Subcutaneous abdominal adipose tissue (tissue), 5 donors: Measurements from ENCODE around the gene CCKAR.

Experiments
- H3K27ac ChIP-seq: one replicate; pipeline ENCODE4 v1.7.0; 2013; ENCODE audit warnings: low read depth, mild to moderate bottlenecking, inconsistent platforms, low read length, moderate library complexity
- H3K27me3 ChIP-seq, 5 donors: one replicate each; pipeline ENCODE4 v1.7.0; 2013; ENCODE audit warnings: low read length in 5 of 5, inconsistent platforms in 1 of 5; ENCODE audit not compliant: control insufficient read depth in 5 of 5, insufficient read depth in 4 of 5
- H3K36me3 ChIP-seq, 5 donors: one replicate each; pipeline ENCODE4 v1.7.0; 2013; ENCODE audit warnings: low read length in 5 of 5; ENCODE audit not compliant: control insufficient read depth in 5 of 5, insufficient read depth in 5 of 5
- H3K4me1 ChIP-seq, 5 donors: one replicate each; pipeline ENCODE4 v1.7.0; 2013; ENCODE audit warnings: low read length in 5 of 5, mild to moderate bottlenecking in 3 of 5, moderate library complexity in 1 of 5; ENCODE audit not compliant: control insufficient read depth in 5 of 5, insufficient read depth in 5 of 5
- H3K4me3 ChIP-seq, 5 donors: one replicate each; pipeline ENCODE4 v1.7.0; 2013; ENCODE audit warnings: low read length in 5 of 5, low read depth in 1 of 5
- H3K9ac ChIP-seq, 5 donors: one replicate each; pipeline ENCODE4 v1.7.0; 2013; ENCODE audit warnings: low read length in 5 of 5, mild to moderate bottlenecking in 4 of 5, moderate library complexity in 3 of 5
- H3K9me3 ChIP-seq, 5 donors: one replicate each; pipeline ENCODE4 v1.7.0; 2013; ENCODE audit warnings: low read length in 5 of 5; ENCODE audit not compliant: control insufficient read depth in 5 of 5
- donor health status: healthy.
- donor health status: healthy.
- donor health status: healthy.
- donor health status: healthy.
- donor health status: healthy.

CCKAR gene

GRCh38 chr4:26462874-26463273 lies 27.4 kb downstream of the CCKAR start:
- peaks cover 0 to 5% (median 4%) of the 10 kb centered on the region in 5 donors for H3K9me3 ChIP-seq
- no peak overlapping the region for H3K27ac ChIP-seq

GRCh38 chr4:26459756-26460530 lies 30.3 kb downstream of the CCKAR start:
- Histone ChIP-seq H3K27me3 (no peaks in the 10 kb centered on the region), H3K9me3 (peaks cover 0 to 5% (median 4%) of the 10 kb centered on the region in 5 donors), H3K36me3 (no peaks in the 10 kb centered on the region), H3K9ac (no peak overlapping the region), H3K27ac (no peak overlapping the region), H3K4me1 (peaks cover 0 to 5% (median 0%) of the 10 kb centered on the region in 5 donors), H3K4me3 (no peak overlapping the region)

More at GRCh38 chr4:26462874-26463273, 27.4 kb downstream of the CCKAR start:
- H3K4me3 ChIP-seq = no peak overlapping the region
- peaks cover 0 to 4% (median 0%) of the 10 kb centered on the region in 5 donors for H3K27me3 ChIP-seq
- H3K4me1 ChIP-seq = peaks cover 0 to 5% (median 0%) of the 10 kb centered on the region in 5 donors
- H3K36me3 ChIP-seq = no peaks in the 10 kb centered on the region
- H3K9ac ChIP-seq = no peak overlapping the region

- no peaks in the 10 kb centered on the region for H3K27me3 ChIP-seq
- peaks cover 0 to 5% (median 0%) of the 10 kb centered on the region in 5 donors for H3K4me1 ChIP-seq
- H3K36me3 ChIP-seq = no peaks in the 10 kb centered on the region
- H3K9me3 ChIP-seq = peaks cover 0 to 9% (median 5%) of the 10 kb centered on the region in 5 donors
- H3K4me3 ChIP-seq = no peak overlapping the region
- H3K9ac ChIP-seq = no peak overlapping the region
- no peak overlapping the region for H3K27ac ChIP-seq
Measured at GRCh38 chr4:26459054-26459755, 31.1 kb downstream of the CCKAR start.

GRCh38 chr4:26458157-26458561 lies 32.1 kb downstream of the CCKAR start:
- Histone ChIP-seq H3K27me3 (no peaks in the 10 kb centered on the region), H3K36me3 (no peaks in the 10 kb centered on the region), H3K4me3 (no peak overlapping the region), H3K9ac (no peak overlapping the region), H3K27ac (no peak overlapping the region), H3K9me3 (peaks cover 0 to 10% (median 7%) of the 10 kb centered on the region in 5 donors), H3K4me1 (peaks cover 0 to 5% (median 0%) of the 10 kb centered on the region in 5 donors)

DNA sequence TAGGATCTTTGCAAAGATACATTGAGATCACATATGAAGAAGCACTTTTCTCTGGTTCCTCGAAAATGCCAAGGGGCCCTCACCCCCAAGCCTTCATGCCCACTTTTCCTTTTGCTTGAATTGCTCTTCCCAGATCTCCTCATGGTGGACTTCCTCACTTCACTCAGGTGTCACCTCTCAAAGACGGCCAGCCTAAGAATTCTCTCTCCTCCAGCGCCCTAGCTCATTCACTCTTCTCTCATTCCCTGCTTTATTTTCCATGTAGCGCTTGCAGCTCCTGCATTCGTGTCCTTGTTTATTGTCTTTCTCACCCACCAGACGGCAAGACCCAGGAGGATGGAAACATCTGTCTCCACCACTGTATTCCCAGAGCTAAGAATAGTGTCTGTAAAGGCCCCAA lies 32.9 kb downstream of the CCKAR start:
- H3K27me3 ChIP-seq = no peaks in the 10 kb centered on the region
- H3K4me1 ChIP-seq = peaks cover 0 to 5% (median 0%) of the 10 kb centered on the region in 5 donors
- no peak overlapping the region for H3K9ac ChIP-seq
- H3K27ac ChIP-seq = no peak overlapping the region
- H3K4me3 ChIP-seq = no peak overlapping the region
- H3K36me3 ChIP-seq = no peaks in the 10 kb centered on the region
- H3K9me3 ChIP-seq = peaks cover 0 to 10% (median 7%) of the 10 kb centered on the region in 5 donors

DNA sequence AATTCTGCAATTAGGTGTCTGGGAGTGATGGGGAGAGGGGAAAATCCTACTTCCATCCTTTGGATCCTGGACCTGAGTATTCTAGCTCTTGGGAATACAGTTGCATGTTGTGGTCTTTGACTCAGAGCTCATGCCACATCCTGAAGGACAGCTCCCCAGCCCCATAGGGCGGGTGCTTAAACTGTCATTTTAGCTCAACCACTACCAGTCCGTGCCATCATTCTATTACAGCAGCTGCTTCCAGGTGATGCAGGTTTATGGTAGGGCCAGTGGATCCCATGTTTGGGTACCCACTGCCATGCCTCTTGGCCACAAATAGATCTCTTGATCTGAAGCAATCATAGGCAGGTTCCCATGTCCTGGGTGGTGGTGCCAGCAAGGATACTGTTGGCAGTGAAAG lies 34.7 kb downstream of the CCKAR start:
- Histone ChIP-seq H3K27ac (no peak overlapping the region), H3K27me3 (no peaks in the 10 kb centered on the region), H3K4me3 (no peak overlapping the region), H3K36me3 (no peaks in the 10 kb centered on the region), H3K9ac (no peak overlapping the region), H3K4me1 (peaks cover 0 to 5% (median 0%) of the 10 kb centered on the region in 5 donors), H3K9me3 (peaks cover 0 to 10% (median 7%) of the 10 kb centered on the region in 5 donors)

DNA sequence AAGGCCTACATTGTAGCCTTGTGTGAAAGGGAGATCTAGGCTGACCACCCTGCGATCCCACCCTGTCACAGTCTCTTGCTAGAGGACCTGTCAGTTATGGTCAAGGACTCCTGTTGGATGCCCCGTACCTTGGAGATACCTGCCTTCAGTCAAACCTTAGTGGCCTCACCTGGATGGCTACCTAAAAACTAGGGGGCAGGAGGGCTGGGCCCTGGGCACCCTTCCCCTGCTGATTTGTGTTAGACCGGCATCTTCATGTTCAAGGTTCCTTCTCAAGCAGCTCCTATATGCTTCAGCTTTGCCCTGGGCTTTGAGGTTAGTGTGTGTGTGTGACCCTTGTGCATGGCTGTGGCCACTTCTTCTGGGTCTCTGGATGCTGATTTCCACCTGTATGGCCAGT lies 35.3 kb downstream of the CCKAR start:
- H3K9ac ChIP-seq = no peak overlapping the region
- H3K27me3 ChIP-seq = peaks cover 0 to 4% (median 0%) of the 10 kb centered on the region in 5 donors
- H3K4me3 ChIP-seq = no peak overlapping the region

DNA sequence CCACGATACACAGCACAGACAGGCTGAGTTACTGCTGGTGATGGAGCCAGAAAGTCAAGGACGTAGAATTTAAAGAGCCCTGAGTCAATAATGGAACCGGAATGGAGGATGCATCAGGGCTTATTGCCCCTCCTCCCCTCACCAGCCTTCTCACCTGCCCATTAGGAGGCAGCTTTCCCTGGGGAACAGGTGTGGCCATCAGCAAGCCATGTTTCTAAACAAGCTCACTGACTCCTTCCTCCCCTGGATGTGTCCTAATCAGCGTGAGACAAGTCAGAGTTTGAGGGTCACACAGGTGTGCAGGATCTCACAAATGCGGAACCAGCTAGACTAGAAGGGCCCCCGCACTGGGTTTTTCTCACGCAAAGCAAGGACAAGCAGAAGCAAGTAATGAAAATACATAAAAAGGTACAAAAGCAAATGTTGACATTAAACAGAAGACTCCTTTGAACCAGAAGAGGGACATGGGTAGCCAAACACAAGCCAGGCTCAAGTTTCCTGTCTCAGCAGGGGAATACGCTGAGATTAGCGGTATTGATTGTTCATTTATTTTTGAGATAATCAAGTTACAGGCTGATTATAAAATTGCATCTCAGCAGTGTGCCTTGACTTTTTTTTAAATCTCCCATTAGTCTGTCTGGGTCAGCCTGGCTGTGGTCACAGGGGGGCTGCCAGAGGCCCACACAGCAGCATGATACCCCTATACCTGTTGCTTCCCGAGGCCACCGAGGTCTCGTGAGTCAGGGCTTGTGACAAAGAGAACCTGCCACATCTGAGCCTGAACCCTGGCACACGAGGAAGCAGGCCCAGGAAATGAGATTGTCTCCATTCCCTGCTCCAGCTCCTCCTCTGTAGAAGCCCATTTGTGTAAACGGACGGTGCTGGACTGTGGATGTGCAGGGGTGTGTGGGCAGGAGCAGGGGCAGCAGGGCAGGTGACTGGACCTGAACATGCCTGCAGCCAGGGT lies 37.4 kb downstream of the CCKAR start:
- no peak overlapping the region for H3K27ac ChIP-seq
- H3K4me3 ChIP-seq = no peak overlapping the region

More for the DNA sequence above, 35.3 kb downstream of the CCKAR start:
- peaks cover 0 to 5% (median 0%) of the 10 kb centered on the region in 5 donors for H3K4me1 ChIP-seq
- no peaks in the 10 kb centered on the region for H3K36me3 ChIP-seq
- no peak overlapping the region for H3K27ac ChIP-seq
- H3K9me3 ChIP-seq = peaks cover 0 to 10% (median 7%) of the 10 kb centered on the region in 5 donors

GRCh38 chr4:26451597-26451996 lies 38.7 kb downstream of the CCKAR start:
- H3K4me3 ChIP-seq = no peak overlapping the region
- no peak overlapping the region for H3K9ac ChIP-seq
- no peaks in the 10 kb centered on the region for H3K36me3 ChIP-seq
- H3K27ac ChIP-seq = no peak overlapping the region
- H3K27me3 ChIP-seq = peaks cover 0 to 4% (median 0%) of the 10 kb centered on the region in 5 donors
- H3K9me3 ChIP-seq = peaks cover 0 to 10% (median 10%) of the 10 kb centered on the region in 5 donors
- H3K4me1 ChIP-seq = no peaks in the 10 kb centered on the region

More for the DNA sequence above, 37.4 kb downstream of the CCKAR start:
- Histone ChIP-seq H3K4me1 (no peaks in the 10 kb centered on the region), H3K9ac (no peak overlapping the region), H3K9me3 (peaks cover 0 to 10% (median 10%) of the 10 kb centered on the region in 5 donors), H3K36me3 (no peaks in the 10 kb centered on the region), H3K27me3 (peaks cover 0 to 4% (median 0%) of the 10 kb centered on the region in 5 donors)
